Measurements from ENCODE around the gene SLC47A2.

DNA sequence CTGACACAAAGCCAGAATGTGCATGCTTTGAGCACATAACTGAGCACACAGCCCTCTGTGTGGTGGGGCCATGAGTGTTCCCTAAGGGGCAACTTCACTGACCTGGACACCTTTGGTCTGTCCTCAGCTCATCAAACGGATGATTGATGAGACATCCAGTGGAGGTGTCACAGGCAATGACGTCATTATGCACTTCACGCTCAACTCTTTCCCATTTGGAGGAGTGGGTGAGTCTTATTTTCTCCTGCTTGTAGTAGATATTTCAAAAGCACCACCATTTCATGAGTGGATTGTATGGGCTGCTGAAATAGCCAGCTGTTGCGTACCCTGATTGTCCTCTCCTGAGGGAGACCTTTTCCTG, 51.6 kb downstream of the SLC47A2 start:
- TF ChIP-seq, protein P1, sequence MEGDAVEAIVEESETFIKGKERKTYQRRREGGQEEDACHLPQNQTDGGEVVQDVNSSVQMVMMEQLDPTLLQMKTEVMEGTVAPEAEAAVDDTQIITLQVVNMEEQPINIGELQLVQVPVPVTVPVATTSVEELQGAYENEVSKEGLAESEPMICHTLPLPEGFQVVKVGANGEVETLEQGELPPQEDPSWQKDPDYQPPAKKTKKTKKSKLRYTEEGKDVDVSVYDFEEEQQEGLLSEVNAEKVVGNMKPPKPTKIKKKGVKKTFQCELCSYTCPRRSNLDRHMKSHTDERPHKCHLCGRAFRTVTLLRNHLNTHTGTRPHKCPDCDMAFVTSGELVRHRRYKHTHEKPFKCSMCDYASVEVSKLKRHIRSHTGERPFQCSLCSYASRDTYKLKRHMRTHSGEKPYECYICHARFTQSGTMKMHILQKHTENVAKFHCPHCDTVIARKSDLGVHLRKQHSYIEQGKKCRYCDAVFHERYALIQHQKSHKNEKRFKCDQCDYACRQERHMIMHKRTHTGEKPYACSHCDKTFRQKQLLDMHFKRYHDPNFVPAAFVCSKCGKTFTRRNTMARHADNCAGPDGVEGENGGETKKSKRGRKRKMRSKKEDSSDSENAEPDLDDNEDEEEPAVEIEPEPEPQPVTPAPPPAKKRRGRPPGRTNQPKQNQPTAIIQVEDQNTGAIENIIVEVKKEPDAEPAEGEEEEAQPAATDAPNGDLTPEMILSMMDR (optimal IDR thresholded peaks at IDR 0.05 in 1 of 3, IDR thresholded peaks at IDR 0.05 in 1 of 3, conservative IDR thresholded peaks at IDR 0.05 in 1 of 3; ENCODE audit: extremely low read depth in 1 of 3, insufficient read depth in 2 of 3, low read length in 3 of 3), result no peak
- no peak for TF ChIP-seq EZH2 (IDR thresholded peaks at IDR 0.05; ENCODE audit: low read length)
